Kidney tubule cell (primary cell): ENCODE data around the gene TPPP2.

Source experiments
- DNase-seq: peaks from one replicate; pipeline ENCODE4 v3.0.0-alpha.2; 2018; ENCODE audit warnings: low spot score

TPPP2 gene

GRCh38 chr14:21057803-21058675 is 28.0 kb downstream of the TPPP2 start, which contains the start of gene RNASE8:
RNASE8 (plus strand) TSS chr14:21057822; CDS start chr14:21057893, 71 bp downstream.
- DNase-seq: peak; percentile 65

GRCh38 chr14:21058903-21059302 is 28.9 kb downstream of the TPPP2 start:
- no peak for DNase-seq

GRCh38 chr14:21059842-21060613 is 30.0 kb downstream of the TPPP2 start:
- no peak for DNase-seq

GRCh38 chr14:21060614-21061346 is 30.8 kb downstream of the TPPP2 start:
- DNase-seq: no peak

- DNase-seq: no peak
These were observed 31.3 kb downstream of the TPPP2 start for GRCh38 chr14:21061347-21061668.

GRCh38 chr14:21063479-21063878 is 33.5 kb downstream of the TPPP2 start:
- peak; percentile 87 for DNase-seq

GRCh38 chr14:21066882-21067502 is 37.0 kb downstream of the TPPP2 start:
- DNase-seq: no peak

GRCh38 chr14:21068521-21069387 is 38.7 kb downstream of the TPPP2 start:
- peak; percentile 68 for DNase-seq

GRCh38 chr14:21069388-21070082 is 39.5 kb downstream of the TPPP2 start:
- DNase-seq: peak; percentile 52

- peak; percentile 60 for DNase-seq
These were observed 40.1 kb downstream of the TPPP2 start, which contains the start of gene ARHGEF40 for GRCh38 chr14:21070083-21070609. ARHGEF40 (plus strand) TSS chr14:21070304; CDS start chr14:21070397, 93 bp downstream.

- peak; percentile 65 for DNase-seq
These were observed 40.7 kb downstream of the TPPP2 start for GRCh38 chr14:21070610-21071224.

- DNase-seq: peak; percentile 95
These were observed 41.4 kb downstream of the TPPP2 start for GRCh38 chr14:21071225-21072030.

- DNase-seq: no peak
These were observed 42.0 kb downstream of the TPPP2 start for GRCh38 chr14:21072031-21072473.

GRCh38 chr14:21072781-21073339 is 42.8 kb downstream of the TPPP2 start:
- no peak for DNase-seq

GRCh38 chr14:21073921-21074320 is 43.9 kb downstream of the TPPP2 start:
- DNase-seq: no peak

- no peak for DNase-seq
These were observed 44.6 kb downstream of the TPPP2 start for GRCh38 chr14:21074398-21075272.
